Stimulated activated CD4-positive, alpha-beta T cell treated with anti-CD3 and anti-CD28 coated beads, TNF-alpha, amount 100 ng/mL, for 24 hours (primary cell): ENCODE measurements around the gene GPR6.
A peak's percentile ranks its signal among the peaks of the same experiment; 100 is the strongest.

Experiments
- DNase-seq, 3 experiments: peaks; one replicate each; pipeline ENCODE4 v3.0.0-alpha.2; 2020; ENCODE audit warnings: low read depth in 3 of 3

Gene GPR6

DNA sequence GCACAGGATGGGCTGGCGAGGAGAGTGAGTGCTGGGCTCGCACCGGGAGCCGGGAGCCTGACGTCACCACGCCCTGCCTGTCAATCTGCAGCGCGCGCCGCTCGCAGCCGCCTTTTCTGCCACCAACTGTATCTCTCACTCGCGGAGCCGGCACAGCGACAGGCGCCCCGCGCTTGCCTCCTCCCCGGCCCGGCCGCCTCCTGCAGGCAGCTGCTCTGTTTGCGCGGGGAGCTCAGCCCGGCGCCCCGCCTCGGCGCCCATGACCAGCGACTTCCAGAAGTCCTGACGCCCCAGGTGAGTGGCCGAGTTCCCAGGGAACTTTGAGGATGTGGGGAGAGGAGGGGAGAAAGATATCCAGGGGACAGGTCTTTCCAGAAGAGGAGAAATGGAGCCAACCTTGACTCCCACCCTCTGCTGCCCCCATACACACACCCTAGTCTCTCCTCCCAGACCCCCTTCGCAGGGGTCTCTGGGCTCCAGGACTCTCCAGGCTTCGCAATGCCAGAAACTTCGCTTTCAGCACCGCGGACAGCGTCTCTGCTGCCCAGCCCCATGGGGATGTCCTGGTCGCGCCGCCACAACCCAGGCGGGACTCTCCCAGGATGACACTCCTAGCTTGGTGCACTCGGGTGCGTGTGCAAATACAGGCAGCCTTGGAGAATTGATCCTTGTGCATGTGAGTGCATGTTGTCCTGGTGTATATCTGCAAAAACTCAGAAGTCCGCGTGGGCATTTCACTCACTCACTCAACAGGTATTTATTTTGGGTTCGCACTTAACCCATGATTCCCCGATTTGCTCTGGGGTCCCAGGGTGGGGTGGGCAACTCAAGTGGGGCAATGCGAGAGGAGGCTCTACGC is at the start of gene GPR6:
Gene GPR6 (plus strand): TSS at position 138 of the 859 bp plus-strand sequence. CDS start 802 bp downstream, outside the sequence.
- peak in 2 of 3 experiments; percentile 1 to 27 for DNase-seq

DNA sequence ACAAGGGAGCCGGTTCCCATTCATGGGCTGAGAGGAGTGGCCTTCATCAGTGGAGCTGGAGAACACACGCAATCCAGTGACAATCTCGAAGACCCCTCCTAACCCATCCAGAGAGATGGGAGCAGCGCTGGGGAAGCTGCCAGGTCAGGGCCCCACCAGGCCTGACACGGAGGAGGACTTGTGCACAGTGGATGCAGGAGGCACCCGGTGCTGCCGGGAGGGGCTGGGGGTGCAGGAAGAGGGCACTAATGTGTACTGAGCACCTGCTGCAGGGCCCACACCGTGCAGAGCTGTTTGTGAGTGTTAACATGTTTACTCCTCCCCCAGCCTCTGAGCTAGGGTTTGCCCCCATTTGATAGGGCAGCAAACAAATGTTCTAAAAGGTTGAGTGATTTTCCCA is 43.8 kb upstream of the GPR6 start:
- DNase-seq: no peak

DNA sequence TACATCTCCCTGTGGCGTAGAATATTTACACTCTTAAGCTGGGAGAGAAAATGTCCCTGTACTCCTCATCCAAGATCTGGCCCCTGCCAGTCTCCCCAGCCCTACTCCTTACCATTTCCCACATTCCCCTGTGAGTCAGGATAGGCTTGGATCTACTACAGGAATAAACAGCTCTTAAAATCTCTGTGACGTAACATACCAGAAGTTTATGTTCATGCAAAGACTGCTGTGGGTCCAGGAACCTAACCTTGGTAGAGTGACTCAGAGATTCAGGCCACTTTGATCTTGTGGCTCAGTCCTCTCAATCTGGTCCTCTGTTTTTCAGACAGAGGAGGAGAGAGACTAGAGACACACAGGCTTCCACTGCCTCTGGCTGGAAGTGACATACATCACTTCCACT is 38.5 kb upstream of the GPR6 start:
- no peak for DNase-seq

DNA sequence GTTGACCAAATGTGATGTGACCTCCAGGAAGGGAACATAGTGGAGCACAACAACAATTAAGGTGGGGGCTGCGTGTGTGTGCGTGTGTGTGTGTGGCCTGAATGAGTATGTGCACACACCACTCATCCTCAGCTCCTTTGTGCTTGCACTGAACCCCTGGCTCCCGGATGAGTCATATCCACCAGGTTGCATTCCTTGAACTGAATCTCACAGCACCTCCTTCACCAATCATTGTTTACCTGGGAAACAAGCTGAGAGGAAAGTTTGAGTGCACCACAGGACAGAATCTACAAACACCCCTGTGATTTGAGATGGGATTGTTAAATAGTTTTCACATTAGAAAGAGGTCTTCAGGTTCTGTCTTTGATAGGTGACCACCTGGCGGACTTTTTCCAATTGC is 33.7 kb upstream of the GPR6 start:
- DNase-seq: no peak

DNA sequence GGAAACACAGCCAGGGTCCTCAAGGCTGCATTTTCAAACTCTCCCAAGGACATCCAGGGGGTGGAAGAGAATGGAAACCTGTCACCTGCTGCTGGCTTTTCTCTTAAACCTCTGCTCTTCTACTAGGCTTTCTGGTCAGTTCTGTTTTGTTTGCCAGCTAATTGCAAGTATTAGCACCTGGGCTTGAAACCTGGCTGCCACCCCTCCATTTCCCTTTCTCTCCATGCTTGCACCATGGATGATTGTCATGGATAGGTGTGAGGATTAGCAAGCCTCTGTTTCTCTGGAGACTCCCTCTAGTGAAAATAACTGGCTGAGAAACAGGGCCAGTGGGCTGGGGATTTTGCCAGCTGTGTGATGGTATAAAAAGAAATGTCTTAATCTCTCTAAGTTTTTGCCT is 33.0 kb upstream of the GPR6 start:
- no peak for DNase-seq

GRCh38 chr6:109946979-109947378 is 31.1 kb upstream of the GPR6 start:
- DNase-seq: no peak

GRCh38 chr6:109949281-109950065 is 28.6 kb upstream of the GPR6 start:
- no peak for DNase-seq

DNA sequence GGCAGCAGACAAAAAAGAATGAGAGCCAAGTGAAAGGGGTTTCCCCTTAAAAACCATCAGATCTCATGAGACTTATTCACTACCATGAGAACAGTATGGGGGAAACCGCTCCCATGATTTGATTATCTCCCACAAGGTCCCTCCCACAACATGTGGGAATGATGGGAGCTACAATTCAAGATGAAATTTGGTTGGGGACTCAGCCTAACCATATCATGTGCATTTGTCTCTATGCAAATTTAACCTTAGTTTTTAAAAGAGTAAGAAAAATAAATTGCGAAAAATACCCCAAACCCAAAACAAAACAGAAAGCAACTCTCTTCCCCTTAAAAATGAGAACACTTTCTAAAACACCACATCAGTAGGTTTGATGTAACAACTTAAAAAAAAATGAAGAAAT is 22.6 kb upstream of the GPR6 start:
- DNase-seq: no peak

GRCh38 chr6:109958626-109959025 is 19.5 kb upstream of the GPR6 start:
- no peak for DNase-seq

- no peak for DNase-seq
Observed at GRCh38 chr6:109961611-109962041, 16.5 kb upstream of the GPR6 start.

DNA sequence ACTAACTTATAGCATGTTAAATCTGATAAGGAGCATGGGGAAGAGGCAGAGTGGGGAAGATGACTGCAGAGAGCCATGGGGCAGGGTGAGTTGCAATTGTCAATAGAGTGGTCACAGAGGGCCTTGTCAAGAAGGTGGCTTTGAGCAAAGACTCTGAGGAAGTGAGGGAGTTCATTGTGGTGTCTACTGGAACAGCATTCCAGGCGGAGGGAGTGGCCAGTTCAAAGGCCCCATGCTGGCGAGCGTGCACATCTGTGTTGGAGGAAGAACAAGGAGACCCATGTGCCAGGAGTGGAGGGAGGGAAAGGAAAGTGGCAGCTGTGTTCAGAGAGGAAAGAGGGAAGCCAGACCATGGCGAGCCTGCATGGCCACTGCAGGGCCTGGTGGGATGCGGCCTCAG is 15.8 kb upstream of the GPR6 start:
- DNase-seq: no peak

DNA sequence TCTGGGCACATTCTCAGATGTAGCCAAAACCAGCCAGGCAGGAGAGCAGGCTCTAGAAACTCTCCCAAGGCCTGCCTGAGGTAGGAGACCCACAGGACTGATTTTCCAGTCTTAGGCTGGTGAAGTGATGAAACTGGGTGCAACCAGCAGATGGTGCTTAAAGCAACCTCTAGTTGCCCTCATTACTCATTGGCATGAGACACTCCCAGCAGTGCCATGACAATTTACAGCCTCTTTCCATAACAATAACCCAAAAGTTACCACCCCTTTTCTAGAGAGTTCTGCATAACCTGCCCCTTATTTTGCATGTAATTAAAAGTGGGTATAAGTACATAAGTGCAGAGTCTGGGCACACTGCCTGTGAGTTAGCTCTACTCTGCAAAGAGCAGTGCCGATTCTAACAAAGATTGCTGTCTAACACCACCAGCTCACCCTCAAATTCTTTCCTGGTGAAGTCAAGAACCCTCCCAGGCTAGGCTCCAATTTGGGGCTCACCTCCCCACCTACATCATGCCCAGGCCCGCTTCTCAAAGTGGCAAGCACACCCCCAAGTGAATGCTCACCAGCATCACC is 14.4 kb upstream of the GPR6 start:
- DNase-seq: no peak

DNA sequence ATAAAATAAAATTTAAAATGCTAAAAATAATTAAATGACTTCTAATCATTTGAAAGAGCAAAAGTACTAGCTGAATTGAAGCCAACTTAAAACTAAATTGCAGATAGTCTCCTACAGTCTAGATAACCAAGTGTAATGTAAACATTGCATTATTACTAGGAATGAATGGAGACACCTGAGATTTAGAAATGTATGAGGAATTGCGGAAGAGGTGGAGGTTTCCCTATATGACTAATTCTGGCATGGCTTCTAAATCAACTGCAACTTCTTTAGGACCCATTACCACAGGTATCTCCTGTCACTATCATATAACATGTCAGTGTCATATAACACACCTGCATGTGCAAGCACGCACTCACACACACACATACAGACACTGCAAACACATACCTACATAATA is 13.2 kb upstream of the GPR6 start:
- DNase-seq: no peak

- no peak for DNase-seq
Observed at GRCh38 chr6:109966299-109966698, 11.8 kb upstream of the GPR6 start.

GRCh38 chr6:109977791-109978173 is 329 bp upstream of the GPR6 start:
- no peak for DNase-seq

DNA sequence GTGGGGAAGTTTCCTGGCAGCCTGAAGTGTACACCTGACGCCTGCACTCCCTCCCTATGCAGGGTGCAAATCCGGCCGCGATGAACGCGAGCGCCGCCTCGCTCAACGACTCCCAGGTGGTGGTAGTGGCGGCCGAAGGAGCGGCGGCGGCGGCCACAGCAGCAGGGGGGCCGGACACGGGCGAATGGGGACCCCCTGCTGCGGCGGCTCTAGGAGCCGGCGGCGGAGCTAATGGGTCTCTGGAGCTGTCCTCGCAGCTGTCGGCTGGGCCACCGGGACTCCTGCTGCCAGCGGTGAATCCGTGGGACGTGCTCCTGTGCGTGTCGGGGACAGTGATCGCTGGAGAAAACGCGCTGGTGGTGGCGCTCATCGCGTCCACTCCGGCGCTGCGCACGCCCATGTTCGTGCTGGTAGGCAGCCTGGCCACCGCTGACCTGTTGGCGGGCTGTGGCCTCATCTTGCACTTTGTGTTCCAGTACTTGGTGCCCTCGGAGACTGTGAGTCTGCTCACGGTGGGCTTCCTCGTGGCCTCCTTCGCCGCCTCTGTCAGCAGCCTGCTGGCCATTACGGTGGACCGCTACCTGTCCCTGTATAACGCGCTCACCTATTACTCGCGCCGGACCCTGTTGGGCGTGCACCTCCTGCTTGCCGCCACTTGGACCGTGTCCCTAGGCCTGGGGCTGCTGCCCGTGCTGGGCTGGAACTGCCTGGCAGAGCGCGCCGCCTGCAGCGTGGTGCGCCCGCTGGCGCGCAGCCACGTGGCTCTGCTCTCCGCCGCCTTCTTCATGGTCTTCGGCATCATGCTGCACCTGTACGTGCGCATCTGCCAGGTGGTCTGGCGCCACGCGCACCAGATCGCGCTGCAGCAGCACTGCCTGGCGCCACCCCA is 1.2 kb downstream of the GPR6 start:
- no peak for DNase-seq

DNA sequence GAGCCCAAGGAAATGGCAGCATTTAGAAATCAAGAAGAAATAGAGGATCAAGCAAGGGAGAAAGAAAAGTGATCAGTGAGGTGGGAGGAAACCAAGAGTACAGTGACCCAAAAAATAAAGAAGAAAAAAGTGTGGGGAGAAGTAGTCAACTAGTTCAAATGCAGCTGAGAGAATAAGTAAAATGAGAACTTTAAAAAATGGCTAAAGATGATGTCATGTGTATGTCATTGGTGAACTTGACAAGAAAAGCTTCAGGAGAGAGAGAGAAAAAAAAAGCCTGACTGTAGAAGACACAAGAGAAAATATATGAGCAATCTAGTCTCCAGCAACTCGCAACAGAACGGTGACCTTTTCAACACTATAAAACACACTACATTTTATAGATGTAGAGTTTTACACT is 6.3 kb downstream of the GPR6 start:
- no peak for DNase-seq

DNA sequence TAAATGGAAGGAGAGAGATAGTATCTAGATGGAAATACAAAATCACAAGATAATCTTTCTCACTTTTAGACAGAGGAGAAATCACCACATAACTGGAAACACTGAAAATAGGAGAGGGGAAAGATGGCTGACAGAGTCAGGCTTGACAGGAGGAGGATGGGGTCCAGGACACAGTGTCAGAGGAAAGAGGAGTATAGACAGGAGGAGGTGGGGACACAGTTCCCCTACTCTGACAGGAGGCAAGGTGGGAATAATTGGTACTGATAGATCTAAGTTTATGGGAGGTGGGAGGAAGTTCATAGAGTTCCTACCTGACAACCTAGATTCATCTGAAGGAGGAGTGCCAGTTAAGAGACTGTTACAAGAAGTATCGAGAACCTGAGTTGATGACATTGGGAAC is 9.1 kb downstream of the GPR6 start:
- DNase-seq: no peak

DNA sequence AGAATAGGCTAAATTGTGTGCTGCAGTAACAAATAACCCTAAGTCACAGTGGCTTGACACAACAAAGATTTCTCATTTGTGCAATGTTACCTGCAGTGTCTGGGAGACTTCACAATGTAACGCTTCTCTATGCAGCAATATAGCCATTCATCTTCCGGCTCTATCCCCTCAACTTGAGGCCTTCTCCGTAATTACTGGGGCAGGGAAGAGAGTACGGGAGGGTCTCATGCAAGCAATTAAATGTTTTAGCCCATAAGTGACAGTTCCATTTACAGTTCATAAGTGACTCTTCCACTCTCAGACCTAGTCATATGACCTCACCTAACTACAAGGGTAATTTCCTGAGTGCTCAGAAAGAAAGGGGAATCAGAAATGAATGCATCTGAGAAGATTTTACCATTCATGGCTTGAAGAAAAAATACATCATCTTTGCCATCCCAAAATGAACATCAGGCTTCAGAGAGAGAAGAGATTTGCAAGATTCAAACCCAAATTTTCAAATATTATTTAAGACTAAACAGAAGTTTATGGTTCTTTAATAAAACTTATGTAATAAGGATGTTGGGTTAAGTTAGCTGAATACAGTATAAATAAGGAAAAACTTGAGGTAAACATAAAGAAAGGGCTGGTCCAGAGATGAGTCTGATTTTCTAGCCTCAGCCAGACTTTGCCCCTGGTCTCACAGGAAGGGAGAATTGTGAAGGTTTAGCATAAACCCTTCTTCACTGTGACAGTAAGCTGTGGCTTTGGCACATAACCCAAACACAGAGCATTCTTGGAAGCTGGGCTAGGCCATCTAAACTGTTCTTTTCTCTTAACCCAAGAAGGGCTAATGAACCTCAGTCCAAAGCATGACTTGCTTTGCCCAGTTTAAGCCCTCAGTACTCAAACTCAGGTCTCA is 13.3 kb downstream of the GPR6 start:
- DNase-seq: no peak

DNA sequence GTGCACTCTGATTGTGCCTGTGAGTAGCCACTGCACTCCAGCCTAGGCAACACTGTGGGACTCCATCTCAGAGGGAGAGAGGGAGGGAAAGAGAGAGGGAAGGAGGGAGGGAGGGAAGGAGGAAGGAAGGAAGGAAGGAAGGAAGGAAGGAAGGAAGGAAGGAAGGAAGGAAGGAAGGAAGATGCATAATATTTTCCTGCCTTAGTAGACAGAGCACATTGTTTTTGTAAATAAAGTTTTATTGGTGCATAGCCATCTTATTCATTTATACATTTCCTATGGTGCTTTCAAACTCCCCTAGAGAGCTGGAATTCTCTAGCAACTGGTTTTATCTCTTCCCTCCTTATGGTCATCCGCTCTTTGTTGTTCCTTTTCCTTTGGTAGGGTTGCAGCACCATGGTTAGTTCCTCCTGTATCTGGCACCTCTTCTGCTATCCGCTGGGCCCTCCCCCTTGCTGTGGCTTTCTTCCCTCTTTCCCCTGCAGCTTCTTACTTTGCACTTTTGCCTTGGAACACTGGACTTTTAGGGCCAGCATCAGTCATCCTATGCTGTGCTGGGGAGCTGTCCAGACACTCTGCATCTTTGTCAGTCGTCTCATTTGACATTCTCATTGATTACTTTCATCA is 20.2 kb downstream of the GPR6 start:
- no peak for DNase-seq
